ENCODE results near the gene PRCP.
A peak's percentile ranks its signal among the peaks of the same experiment; 100 is the strongest.
"Not testable (repeated sequence)": the region's sequence is repeated elsewhere in the genome, so short reads cannot be mapped to it uniquely, and the experiment has no call there.

PRCP gene

GRCh38 chr11:82900277-82901164 is at the start of gene PRCP:
TSS of gene PRCP (minus strand) at chr11:82900430. CDS start at chr11:82900402, 28 bp downstream.
- DNase-seq (ENCODE audit: low read depth, low spot score) = peak; percentile 32

DNA sequence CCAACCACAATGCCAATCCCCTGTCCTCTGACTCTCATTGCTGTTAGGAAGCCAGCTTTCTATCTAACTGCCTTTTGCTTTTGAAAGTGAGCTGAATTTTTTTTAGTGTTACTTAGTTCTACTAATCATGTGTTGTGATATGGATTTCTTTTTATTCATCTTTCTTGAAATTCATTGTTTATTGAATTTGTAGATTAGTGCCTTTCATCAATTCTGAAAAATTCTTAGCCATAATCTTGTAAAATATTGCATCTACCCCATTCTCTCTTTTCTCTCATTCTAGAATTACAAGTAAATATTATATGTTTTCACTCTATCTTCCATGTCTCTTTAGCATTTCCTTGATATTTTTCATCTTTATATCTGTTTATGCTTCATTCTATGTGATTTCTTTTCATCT is 49.1 kb upstream of the PRCP start:
- no peak for DNase-seq (ENCODE audit: low read depth, low spot score)

DNA sequence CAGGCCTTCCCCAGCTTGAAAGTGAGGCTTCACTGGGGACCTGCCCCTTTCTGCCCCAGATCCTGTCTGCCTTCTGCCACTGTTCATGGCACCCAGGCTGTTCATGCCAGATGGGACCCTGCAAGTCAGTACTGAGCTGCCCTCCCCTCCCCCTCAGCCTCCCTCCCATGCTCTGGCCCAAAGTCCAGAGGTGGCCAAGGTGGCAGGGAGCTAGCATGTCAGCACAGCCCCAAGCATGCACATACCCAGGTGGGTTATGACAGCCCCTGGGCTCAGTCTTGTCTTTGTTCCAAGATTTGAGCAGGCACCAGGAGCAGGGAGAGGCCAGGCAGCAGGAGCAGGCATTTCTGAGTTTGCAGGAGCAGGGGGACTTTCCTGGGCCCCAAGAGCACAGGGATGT is 45.5 kb upstream of the PRCP start:
- no peak for DNase-seq (ENCODE audit: low read depth, low spot score)

DNA sequence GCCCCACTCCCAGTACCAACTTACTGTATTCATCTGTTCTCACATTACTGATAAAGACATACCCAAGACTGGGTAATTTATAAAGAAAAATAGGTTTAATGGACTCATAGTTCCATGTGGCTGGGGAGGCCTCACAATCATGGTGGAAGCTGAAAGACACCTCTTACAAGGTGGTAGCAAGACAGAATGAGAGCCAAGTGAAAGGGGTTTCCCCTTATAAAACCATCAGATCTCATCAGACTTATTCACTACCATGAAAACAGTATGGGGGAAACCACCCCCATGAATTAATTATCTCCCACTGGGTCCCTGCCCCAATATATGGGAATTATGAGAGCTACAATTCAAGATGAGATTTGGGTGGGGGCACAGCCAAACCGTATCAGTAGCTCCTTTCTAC is 44.8 kb upstream of the PRCP start:
- not testable (repeated sequence) for DNase-seq (ENCODE audit: low read depth, low spot score)

- DNase-seq (ENCODE audit: low read depth, low spot score) = no peak
Measured at GRCh38 chr11:82944198-82944597, 44.0 kb upstream of the PRCP start.

- DNase-seq (ENCODE audit: low read depth, low spot score) = not testable (repeated sequence)
Measured at GRCh38 chr11:82943430-82943829, 43.2 kb upstream of the PRCP start.

DNA sequence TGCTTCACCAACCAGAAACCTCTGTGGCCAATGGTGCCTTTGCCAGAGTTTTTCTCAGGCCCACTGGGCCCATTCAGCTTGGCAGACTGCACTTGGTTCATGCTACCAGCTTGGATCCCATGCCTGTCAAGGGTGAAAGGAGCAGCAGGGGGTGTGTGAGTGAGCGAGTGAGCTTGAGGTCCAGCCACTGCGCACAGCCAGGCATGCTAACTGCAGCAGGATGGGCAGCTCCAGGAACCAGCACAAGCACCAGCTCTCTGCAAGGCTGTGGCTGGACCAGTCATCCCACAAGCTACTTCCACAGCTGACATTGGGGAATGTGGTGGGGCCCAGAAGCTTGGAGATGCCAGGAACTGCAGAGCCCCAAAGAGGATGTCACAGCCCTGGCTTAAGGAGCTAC is 42.1 kb upstream of the PRCP start:
- no peak for DNase-seq (ENCODE audit: low read depth, low spot score)

- DNase-seq (ENCODE audit: low read depth, low spot score) = no peak
Measured at GRCh38 chr11:82939456-82939855, 39.2 kb upstream of the PRCP start.

DNA sequence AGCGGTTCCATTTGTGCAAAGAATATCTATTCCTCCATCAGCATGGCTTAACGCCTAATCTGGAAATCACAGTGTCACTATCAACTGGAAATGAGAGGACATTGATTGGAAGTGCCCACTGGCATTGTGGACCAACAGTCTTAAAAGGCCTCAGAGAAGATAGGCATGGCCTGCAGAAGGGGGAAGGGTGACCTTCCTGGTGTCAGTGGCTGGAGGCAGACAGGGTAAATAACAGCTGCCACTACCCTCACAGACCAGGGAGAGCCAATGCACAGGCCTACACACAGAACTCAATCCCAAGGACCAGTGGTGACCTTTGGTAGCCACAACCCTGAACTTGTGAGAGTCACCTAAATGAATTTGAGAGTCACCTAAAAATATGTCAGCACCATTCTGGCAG is 37.3 kb upstream of the PRCP start:
- no peak for DNase-seq (ENCODE audit: low read depth, low spot score)

DNA sequence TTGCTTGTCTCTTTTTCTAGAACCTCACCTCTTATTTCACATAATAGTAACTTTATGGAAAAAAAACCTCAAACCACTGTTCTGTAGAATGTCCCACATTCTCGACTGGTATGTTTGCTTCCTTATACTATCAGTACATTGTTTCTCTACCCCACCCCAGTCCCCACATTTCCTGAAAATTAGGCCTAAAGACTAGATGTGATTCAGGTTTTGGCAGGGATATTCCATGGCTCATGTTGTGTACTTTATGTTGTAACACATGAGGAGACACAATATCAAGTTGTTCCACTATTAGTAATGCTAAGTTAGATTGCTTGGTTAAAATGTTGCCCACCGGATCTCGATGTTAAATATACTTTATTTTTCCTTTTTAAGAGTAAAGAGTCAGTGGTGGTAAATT is 36.0 kb upstream of the PRCP start:
- no peak for DNase-seq (ENCODE audit: low read depth, low spot score)

DNA sequence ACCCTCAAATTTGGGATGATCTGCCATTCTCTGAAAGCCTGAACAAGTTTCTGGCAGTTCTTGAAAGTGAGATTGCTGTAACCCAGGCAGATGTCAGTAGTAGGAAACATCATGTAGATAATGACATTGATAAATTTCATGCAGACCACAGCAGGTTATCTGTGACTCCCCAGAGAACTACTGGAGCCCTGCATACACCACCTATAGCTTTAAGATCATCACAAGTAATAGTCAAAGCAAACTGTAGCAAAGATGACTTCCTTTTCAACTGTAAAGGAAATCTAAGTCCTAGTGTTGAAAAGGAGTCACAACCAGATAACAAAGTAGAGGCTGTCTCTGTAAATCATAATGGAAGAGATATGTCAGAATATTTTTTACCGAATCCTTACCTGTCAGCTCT is 32.3 kb upstream of the PRCP start:
- DNase-seq (ENCODE audit: low read depth, low spot score) = no peak

GRCh38 chr11:82930734-82931133 is 30.5 kb upstream of the PRCP start:
- DNase-seq (ENCODE audit: low read depth, low spot score) = no peak

DNA sequence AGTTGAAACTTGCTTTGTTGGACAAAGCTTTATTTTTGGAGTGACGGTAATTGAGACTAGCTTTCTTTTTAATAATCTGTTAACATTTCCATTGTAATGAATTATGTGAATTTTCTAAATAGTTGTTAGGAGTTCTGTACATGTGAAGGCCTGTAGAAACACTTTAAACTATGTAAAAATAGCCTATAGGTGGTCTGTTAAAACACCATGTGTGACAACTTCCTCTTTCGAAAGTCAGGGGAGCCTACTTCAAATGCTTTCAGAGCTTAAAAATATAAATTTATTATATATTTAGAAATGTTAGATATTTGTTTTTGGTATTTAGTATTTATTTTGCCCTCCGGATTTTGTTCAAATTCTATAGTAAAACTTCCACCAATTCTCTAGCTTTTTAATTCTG is 30.0 kb upstream of the PRCP start:
- no peak for DNase-seq (ENCODE audit: low read depth, low spot score)

DNA sequence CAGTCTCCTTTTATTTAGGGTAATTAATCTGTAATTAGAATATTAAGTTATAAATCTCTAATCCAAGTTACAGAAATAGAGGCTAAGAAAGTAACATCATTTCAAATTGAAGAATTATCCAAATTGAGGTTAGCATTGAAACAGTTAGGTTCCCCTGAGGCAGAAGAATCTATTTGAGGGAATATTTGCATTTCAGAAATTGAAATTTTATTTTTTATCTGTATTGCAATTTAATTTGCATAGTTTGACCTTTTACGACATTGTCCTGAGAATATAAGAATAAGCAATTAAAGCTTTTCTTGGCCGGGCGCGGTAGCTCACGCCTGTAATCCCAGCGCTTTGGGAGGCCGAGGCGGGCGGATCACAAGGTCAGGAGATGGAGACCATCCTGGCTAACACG is 28.9 kb upstream of the PRCP start:
- no peak for DNase-seq (ENCODE audit: low read depth, low spot score)

- no peak for DNase-seq (ENCODE audit: low read depth, low spot score)
Measured at GRCh38 chr11:82927264-82927880, 27.1 kb upstream of the PRCP start.

DNA sequence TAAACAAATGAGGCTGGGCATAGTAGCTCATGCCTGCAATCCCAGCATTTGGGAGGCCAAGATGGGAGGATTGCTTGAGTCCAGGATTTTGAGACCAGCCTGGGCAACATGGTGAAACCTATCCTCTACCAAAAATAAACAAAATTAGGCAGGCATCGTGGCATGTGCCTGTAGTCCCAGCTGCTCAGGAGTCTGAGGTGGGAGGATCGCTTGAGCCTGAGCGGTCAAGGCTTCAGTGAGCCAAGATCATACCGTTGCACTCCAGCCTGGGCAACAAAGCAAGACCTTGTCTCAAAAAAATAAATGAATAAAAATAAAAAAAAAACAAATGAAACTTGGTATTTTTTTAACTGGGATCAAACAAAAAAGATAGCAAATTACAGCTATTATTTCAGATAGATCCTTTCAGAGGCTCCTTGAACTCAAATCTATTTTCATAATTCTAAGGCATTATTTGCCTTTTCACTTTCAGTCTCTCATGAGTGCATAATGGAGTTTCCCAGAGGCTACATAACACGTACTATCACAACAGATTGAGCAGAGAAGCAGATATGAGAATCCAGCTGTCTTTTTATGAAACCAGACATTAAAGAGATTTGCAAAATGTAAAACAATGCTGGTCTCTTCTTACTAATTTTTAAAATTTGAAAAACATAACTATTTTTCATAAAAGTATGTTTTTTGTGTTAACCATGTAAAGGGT is 24.4 kb upstream of the PRCP start:
- no peak for DNase-seq (ENCODE audit: low read depth, low spot score)

GRCh38 chr11:82922396-82923173 is 22.4 kb upstream of the PRCP start:
- DNase-seq (ENCODE audit: low read depth, low spot score) = not testable (repeated sequence)

- DNase-seq (ENCODE audit: low read depth, low spot score) = not testable (repeated sequence)
Measured at GRCh38 chr11:82920227-82920626, 20.0 kb upstream of the PRCP start.

GRCh38 chr11:82919786-82920185 is 19.6 kb upstream of the PRCP start:
- not testable (repeated sequence) for DNase-seq (ENCODE audit: low read depth, low spot score)

- no peak for DNase-seq (ENCODE audit: low read depth, low spot score)
Measured at GRCh38 chr11:82909015-82909640, 8.9 kb upstream of the PRCP start.

GRCh38 chr11:82908311-82908710 is 8.1 kb upstream of the PRCP start:
- no peak for DNase-seq (ENCODE audit: low read depth, low spot score)
